ENCODE measurements around the gene NFIX.

- TF ChIP-seq POLR2A (IDR thresholded peaks at IDR 0.05) (no peak), CTCF (IDR thresholded peaks at IDR 0.05) (no peak)
Observed at GRCh38 chr19:13062317-13062716, 67.0 kb downstream of the NFIX start.
